HG03175 (cell line): ENCODE measurements around the gene ENOSF1.
"Not testable (repeated sequence)": the region's sequence is repeated elsewhere in the genome, so short reads cannot be mapped to it uniquely, and the experiment has no call there.

Experiments used
- ATAC-seq: cut with Tn5 transposase; IDR thresholded peaks from one replicate; pipeline ENCODE4 v1.9.1; 2021; ENCODE audit warnings: mild to moderate bottlenecking, moderate library complexity; ENCODE audit not compliant: unreplicated experiment

Gene ENOSF1

GRCh38 chr18:709771-710170 is 2.7 kb downstream of the ENOSF1 start:
- no peak for ATAC-seq

- ATAC-seq, result no peak
Measured at GRCh38 chr18:708096-708495, 4.3 kb downstream of the ENOSF1 start.

- no peak for ATAC-seq
Measured at GRCh38 chr18:706405-706804, 6.0 kb downstream of the ENOSF1 start.

GRCh38 chr18:703213-703967 is 9.0 kb downstream of the ENOSF1 start:
- ATAC-seq, result no peak

GRCh38 chr18:697800-698199 is 14.6 kb downstream of the ENOSF1 start:
- no peak for ATAC-seq

- ATAC-seq, result no peak
Measured at GRCh38 chr18:697012-697411, 15.4 kb downstream of the ENOSF1 start.

- no peak for ATAC-seq
Measured at GRCh38 chr18:693466-694187, 18.8 kb downstream of the ENOSF1 start.

GRCh38 chr18:692824-693223 is 19.6 kb downstream of the ENOSF1 start:
- no peak for ATAC-seq

GRCh38 chr18:688323-688722 is 24.1 kb downstream of the ENOSF1 start:
- ATAC-seq, result no peak

GRCh38 chr18:686339-687111 is 25.9 kb downstream of the ENOSF1 start:
- ATAC-seq, result no peak

GRCh38 chr18:685438-685837 is 27.0 kb downstream of the ENOSF1 start:
- no peak for ATAC-seq

- ATAC-seq, result no peak
Measured at GRCh38 chr18:683531-683930, 28.9 kb downstream of the ENOSF1 start.

- ATAC-seq, result no peak
Measured at GRCh38 chr18:682833-683232, 29.6 kb downstream of the ENOSF1 start.

- ATAC-seq, result not testable (repeated sequence)
Measured at GRCh38 chr18:682416-682815, 30.0 kb downstream of the ENOSF1 start.

GRCh38 chr18:681985-682384 is 30.4 kb downstream of the ENOSF1 start:
- ATAC-seq, result no peak

- ATAC-seq, result no peak
Measured at GRCh38 chr18:680392-680791, 32.0 kb downstream of the ENOSF1 start.

- ATAC-seq, result no peak
Measured at GRCh38 chr18:679516-679915, 32.9 kb downstream of the ENOSF1 start.

- no peak for ATAC-seq
Measured at GRCh38 chr18:678482-679182, 33.8 kb downstream of the ENOSF1 start.

- ATAC-seq, result no peak
Measured at GRCh38 chr18:677951-678381, 34.5 kb downstream of the ENOSF1 start.

GRCh38 chr18:677145-677544 is 35.3 kb downstream of the ENOSF1 start:
- ATAC-seq, result no peak

- ATAC-seq, result no peak
Measured at GRCh38 chr18:676736-677135, 35.7 kb downstream of the ENOSF1 start.
